Stimulated activated effector memory CD8-positive, alpha-beta T cell treated with anti-CD3 and anti-CD28 coated beads, Interleukin-12 subunit alpha, Interleukin-12 subunit beta, amount 100 ng/mL, for 72 hours (primary cell): ENCODE measurements around the gene CLIC1.

Source experiments
- ATAC-seq: fragments of 150-1000 bp; cut with Tn5 transposase; 2 replicates; pipeline ENCODE4 v1.10.0; 2021
- DNase-seq, 2 donors: peaks; one replicate each; pipeline ENCODE4 v3.0.0; 2021 to 2022; ENCODE audit warnings: low spot score in 2 of 2
- H3K27ac Mint-ChIP-seq: one replicate; pipeline ENCODE4 v1.8.0; 2022; ENCODE audit warnings: mild to moderate bottlenecking, mixed read lengths
- H3K36me3 Mint-ChIP-seq: one replicate; pipeline ENCODE4 v1.8.0; 2022; ENCODE audit warnings: mild to moderate bottlenecking, mixed read lengths
- H3K4me1 Mint-ChIP-seq: one replicate; pipeline ENCODE4 v1.8.0; 2022; ENCODE audit warnings: mixed read lengths
- H3K4me3 Mint-ChIP-seq: one replicate; pipeline ENCODE4 v1.8.0; 2022; ENCODE audit warnings: mild to moderate bottlenecking, mixed read lengths
- H3K9me3 Mint-ChIP-seq: one replicate; pipeline ENCODE4 v1.8.0; 2022; ENCODE audit warnings: mixed read lengths

CLIC1 gene

GRCh38 chr6:31736021-31736767 is at the start of gene CLIC1:
CLIC1 (minus strand) TSS chr6:31736530; CDS start chr6:31736300, 230 bp downstream.
- Mint-ChIP-seq H3K36me3 (peaks cover 72% of the 10 kb centered on the region), H3K4me3 (peak within 1 kb of the TSS; percentile 84), H3K9me3 (no peaks in the 10 kb centered on the region), H3K4me1 (peaks cover 64% of the 10 kb centered on the region), H3K27ac (peak within 1 kb of the TSS; percentile 92)
- ATAC-seq (peak; percentile 55), DNase-seq (peak; percentile 63 to 88)

GRCh38 chr6:31785475-31785874 is 49.1 kb upstream of the CLIC1 start:
- H3K9me3 Mint-ChIP-seq: no peaks in the 10 kb centered on the region
- H3K4me3 Mint-ChIP-seq: no peak overlapping the region
- H3K4me1 Mint-ChIP-seq: peaks cover 10% of the 10 kb centered on the region
- peaks cover 91% of the 10 kb centered on the region for H3K36me3 Mint-ChIP-seq
- H3K27ac Mint-ChIP-seq: peak overlapping the region; percentile 64
- DNase-seq (no peak), ATAC-seq (no peak)

DNA sequence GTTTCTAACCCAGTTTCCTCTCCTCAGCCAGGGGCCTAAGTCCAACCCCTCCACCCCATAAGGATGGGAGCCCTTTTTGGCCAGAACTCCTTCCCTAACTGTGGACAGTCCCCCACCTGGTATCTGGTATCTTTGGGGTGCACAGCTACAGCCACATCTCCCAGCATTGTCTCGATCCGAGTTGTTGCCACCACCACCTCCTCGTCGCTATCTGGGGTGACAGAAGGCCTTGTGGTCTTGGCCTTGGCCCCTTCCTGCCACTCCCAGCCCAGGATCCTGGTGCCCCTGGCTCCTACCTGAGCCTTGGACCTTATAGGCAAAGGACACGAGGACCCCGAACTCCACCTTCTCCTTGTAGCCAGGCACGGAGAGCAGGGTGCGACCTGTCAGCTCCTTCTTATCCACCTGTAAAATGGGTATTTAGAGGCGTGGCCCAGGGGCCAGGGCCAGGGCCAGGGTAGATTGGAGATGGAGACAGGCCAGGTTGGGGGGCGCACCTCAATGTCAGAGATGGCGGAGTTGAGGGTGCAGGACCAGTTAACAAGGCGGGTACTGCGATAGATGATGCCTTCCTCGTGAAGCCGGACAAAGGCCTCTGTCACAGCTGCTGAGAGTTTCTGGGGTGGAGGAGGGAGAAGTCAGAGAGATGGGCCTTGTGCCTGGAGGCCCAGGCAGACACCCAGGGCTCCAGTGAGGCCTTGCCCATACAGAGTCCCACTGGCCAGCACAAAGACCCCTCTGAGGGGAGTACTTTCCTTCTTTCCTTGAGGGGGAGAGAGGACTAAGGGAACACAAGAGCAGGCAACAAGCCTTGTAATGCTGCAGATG is 48.0 kb upstream of the CLIC1 start:
- no peak for DNase-seq
- Mint-ChIP-seq H3K36me3 (peaks cover 89% of the 10 kb centered on the region), H3K27ac (peak overlapping the region; percentile 64), H3K4me3 (no peak overlapping the region), H3K4me1 (peaks cover 10% of the 10 kb centered on the region), H3K9me3 (no peaks in the 10 kb centered on the region)
- ATAC-seq: no peak

- Mint-ChIP-seq H3K4me1 (peaks cover 18% of the 10 kb centered on the region), H3K9me3 (no peaks in the 10 kb centered on the region), H3K27ac (peak overlapping the region; percentile 45), H3K4me3 (no peak overlapping the region), H3K36me3 (peaks cover 82% of the 10 kb centered on the region)
- DNase-seq (no peak), ATAC-seq (no peak)
These were observed 46.0 kb upstream of the CLIC1 start for GRCh38 chr6:31782126-31782855.

- no peak for DNase-seq
- no peaks in the 10 kb centered on the region for H3K9me3 Mint-ChIP-seq
- no peak overlapping the region for H3K4me3 Mint-ChIP-seq
- H3K4me1 Mint-ChIP-seq: peaks cover 26% of the 10 kb centered on the region
- no peak for ATAC-seq
- peaks cover 81% of the 10 kb centered on the region for H3K36me3 Mint-ChIP-seq
- H3K27ac Mint-ChIP-seq: peak overlapping the region; percentile 29
These were observed 45.2 kb upstream of the CLIC1 start for GRCh38 chr6:31781244-31782125.

DNA sequence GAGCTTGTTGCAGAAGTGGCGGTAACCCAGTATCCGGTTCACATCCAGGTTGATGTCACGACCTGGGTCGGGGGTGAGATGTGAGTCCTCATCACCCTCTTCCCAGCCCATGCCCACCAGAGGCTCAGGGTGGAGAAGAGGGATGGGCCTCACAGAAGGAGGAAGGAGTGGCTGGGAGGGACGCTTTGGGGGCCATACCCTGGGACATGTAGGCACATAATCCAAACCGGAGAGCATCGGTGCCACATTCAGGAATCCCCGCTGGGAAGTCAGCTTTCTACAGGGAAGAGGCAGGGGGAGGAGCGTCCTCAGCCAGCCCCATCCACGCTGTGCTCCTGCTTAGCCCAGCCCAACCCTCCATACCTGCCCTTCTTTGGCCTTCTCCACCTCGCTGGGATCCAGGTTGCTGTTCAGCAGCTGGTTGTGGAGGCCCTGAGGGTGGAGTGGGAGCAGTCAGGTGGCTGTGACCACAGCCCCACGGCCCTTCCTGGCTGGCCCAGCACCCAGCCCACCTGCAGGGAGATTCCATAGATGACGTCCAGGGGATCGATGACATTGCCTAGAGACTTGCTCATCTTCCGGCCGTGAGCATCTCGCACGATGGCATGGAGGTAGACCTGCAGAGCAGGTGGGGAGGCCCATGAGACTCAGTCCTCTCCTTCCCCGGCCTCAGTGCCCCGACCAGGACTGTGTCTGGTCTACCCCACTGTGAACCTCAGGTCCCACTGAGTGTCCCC is 44.3 kb upstream of the CLIC1 start:
- H3K4me3 Mint-ChIP-seq: no peak overlapping the region
- H3K27ac Mint-ChIP-seq: peak overlapping the region; percentile 29
- peaks cover 34% of the 10 kb centered on the region for H3K4me1 Mint-ChIP-seq
- no peak for DNase-seq
- no peak for ATAC-seq
- no peaks in the 10 kb centered on the region for H3K9me3 Mint-ChIP-seq
- peaks cover 73% of the 10 kb centered on the region for H3K36me3 Mint-ChIP-seq

GRCh38 chr6:31779908-31780307 is 43.6 kb upstream of the CLIC1 start:
- Mint-ChIP-seq H3K27ac (no peak overlapping the region), H3K9me3 (no peaks in the 10 kb centered on the region), H3K36me3 (peaks cover 65% of the 10 kb centered on the region), H3K4me3 (no peak overlapping the region), H3K4me1 (peaks cover 41% of the 10 kb centered on the region)
- DNase-seq (no peak), ATAC-seq (no peak)

- Mint-ChIP-seq H3K36me3 (peaks cover 58% of the 10 kb centered on the region), H3K4me3 (no peak overlapping the region), H3K27ac (no peak overlapping the region), H3K4me1 (peaks cover 35% of the 10 kb centered on the region), H3K9me3 (no peaks in the 10 kb centered on the region)
- DNase-seq (no peak), ATAC-seq (no peak)
These were observed 42.9 kb upstream of the CLIC1 start for GRCh38 chr6:31778999-31779885.

DNA sequence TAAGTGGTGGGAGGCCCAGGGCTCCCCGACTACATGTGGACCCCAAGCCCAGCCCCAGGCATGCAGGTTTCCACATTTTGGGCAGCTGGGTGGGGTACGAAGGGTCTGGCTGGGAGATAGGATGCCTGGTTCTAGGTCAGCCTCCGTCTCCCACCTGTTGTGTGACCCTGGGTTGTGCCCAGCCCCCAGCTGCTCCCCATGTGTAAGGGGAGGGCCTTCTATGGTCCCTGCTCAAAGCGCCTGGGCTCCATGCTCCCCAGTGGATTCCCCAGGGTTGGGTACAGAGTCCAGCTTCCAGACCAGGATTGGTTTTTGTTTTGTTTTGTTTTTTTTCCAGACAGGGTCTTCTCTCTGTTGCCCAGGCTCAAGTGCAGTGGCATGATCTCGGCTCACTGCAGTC is 41.9 kb upstream of the CLIC1 start:
- Mint-ChIP-seq H3K4me1 (peaks cover 31% of the 10 kb centered on the region), H3K27ac (peak overlapping the region; percentile 91), H3K9me3 (no peaks in the 10 kb centered on the region), H3K4me3 (no peak overlapping the region), H3K36me3 (peaks cover 48% of the 10 kb centered on the region)
- ATAC-seq (no peak), DNase-seq (no peak)

- Mint-ChIP-seq H3K36me3 (peaks cover 42% of the 10 kb centered on the region), H3K9me3 (no peaks in the 10 kb centered on the region), H3K27ac (peak overlapping the region; percentile 91), H3K4me3 (peak overlapping the region; percentile 68), H3K4me1 (peaks cover 36% of the 10 kb centered on the region)
- no peak for DNase-seq
- ATAC-seq: no peak
These were observed 41.3 kb upstream of the CLIC1 start for GRCh38 chr6:31777667-31778050.

- no peaks in the 10 kb centered on the region for H3K9me3 Mint-ChIP-seq
- DNase-seq (peak; percentile 67 to 82), ATAC-seq (peak; percentile 94)
- peaks cover 39% of the 10 kb centered on the region for H3K4me1 Mint-ChIP-seq
- peaks cover 37% of the 10 kb centered on the region for H3K36me3 Mint-ChIP-seq
- H3K4me3 Mint-ChIP-seq: peak within 1 kb of the TSS; percentile 68
- H3K27ac Mint-ChIP-seq: peak within 1 kb of the TSS; percentile 91
These were observed 40.8 kb upstream of the CLIC1 start, which contains the start of gene VWA7 for GRCh38 chr6:31776989-31777666. VWA7 (minus strand) TSS chr6:31777328; CDS start chr6:31776779, 549 bp downstream.

DNA sequence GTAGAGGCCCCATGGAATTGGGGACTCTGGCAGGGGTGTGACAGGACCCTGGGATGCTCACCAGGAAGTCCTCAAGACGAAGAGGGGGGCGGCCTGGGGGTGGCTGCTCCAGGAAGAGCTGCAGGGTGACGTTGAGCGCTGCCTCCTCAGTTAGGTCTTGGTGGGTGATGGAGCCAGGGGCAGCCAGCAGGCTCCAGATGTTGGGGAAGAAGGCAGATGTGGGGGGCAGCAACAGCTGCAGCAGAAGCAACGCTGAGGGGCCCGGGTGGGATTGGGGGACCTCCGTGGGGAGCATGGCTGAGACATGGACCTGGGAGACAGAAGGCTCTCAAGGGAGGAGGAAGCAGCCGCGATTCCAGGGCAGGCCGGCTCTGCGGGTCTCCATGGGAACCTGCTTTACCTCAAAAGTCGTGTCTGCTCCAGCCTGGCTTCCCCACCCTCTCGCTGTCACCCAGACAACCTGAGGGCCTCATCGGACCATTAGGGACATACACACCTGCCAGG is 40.2 kb upstream of the CLIC1 start:
- H3K27ac Mint-ChIP-seq: peak overlapping the region; percentile 91

More for the DNA sequence above, 40.2 kb upstream of the CLIC1 start:
- Mint-ChIP-seq H3K36me3 (peaks cover 31% of the 10 kb centered on the region), H3K9me3 (no peaks in the 10 kb centered on the region), H3K4me1 (peaks cover 39% of the 10 kb centered on the region), H3K4me3 (peak overlapping the region; percentile 68)
- DNase-seq: no peak
- ATAC-seq: no peak
